Measurements from ENCODE around the gene MAP2K6.

MAP2K6 gene

DNA sequence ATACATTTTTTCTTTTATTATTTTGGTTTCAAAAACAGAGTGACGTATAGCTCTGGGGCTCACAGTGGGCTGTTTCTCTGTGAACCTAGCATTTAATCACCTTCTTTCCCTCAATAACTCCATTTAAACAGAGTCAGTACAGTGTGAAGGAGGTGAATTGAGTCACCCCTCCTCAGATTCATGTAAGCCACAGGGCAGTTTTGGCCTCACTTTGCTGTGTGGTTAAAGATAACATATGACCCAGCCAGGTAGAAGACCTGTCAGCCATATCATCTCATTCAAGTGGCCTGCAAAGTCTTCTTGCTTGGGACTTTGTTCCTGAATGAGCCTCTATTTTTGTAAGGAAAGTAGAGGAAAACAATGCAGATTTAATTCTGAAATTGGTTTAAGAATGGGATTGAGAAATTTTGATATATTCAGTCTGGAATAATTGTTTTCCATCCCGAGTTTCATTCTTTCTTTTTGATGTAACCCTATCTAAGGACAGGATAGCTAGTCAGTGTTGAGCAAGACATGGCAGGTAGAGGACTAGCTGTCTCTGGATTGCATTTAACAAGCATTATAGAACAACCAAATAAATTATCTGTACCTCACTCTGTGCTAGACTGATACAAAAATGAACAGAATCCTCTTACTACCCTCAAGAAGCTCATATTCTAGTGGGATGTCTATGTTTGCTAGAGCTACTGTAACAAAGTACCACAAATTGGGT, 13.1 kb downstream of the MAP2K6 start:
- DNase-seq (ENCODE audit: low read depth, low spot score): no peak

GRCh38 chr17:69428252-69428980, 13.9 kb downstream of the MAP2K6 start:
- DNase-seq (ENCODE audit: low read depth, low spot score): no peak

DNA sequence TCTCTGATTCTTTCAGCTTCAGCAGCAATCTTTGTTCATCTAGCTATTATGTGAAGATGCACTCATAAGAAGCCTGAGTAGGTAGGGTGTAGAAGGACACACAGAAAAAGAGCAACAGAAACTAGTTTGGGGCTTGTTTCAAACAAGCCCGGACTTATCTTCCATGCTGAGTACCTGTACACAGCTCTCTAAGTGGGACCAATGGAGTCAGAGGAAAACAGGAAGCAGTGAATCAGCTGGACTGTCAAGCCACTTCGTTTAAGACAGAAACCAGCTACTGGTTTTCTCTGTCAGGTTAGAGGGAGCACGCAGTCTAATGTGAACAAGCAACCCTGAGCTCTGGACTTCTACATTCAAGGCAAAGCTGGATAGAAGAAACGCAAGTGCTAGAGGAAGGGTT, 16.0 kb downstream of the MAP2K6 start:
- DNase-seq (ENCODE audit: low read depth, low spot score): no peak

GRCh38 chr17:69431835-69432234, 17.3 kb downstream of the MAP2K6 start:
- DNase-seq (ENCODE audit: low read depth, low spot score): no peak

GRCh38 chr17:69433093-69433492, 18.6 kb downstream of the MAP2K6 start:
- no peak for DNase-seq (ENCODE audit: low read depth, low spot score)

- DNase-seq (ENCODE audit: low read depth, low spot score): no peak
These were observed 19.7 kb downstream of the MAP2K6 start for GRCh38 chr17:69434164-69434579.

- DNase-seq (ENCODE audit: low read depth, low spot score): no peak
These were observed 21.6 kb downstream of the MAP2K6 start for GRCh38 chr17:69435971-69436696.

DNA sequence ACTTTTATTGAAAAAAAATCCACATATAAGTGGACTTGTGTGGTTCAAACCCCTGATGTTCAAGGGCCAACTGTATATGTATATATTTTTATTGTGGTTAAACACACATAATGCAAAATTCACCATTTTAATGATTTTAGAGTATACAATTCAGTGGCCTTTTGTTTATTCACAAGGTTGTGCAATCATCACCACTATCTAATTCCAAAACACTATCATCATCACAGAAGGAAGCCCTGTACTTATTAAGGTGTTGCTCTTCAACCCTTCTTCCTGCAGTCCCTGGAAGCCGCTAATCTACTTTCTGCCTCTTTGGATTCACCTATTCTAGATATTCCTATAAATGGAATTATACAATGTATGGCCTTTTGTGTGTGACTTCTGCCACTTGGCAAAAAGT, 23.0 kb downstream of the MAP2K6 start:
- no peak for DNase-seq (ENCODE audit: low read depth, low spot score)

- DNase-seq (ENCODE audit: low read depth, low spot score): no peak
These were observed 24.3 kb downstream of the MAP2K6 start for GRCh38 chr17:69438776-69439175.

DNA sequence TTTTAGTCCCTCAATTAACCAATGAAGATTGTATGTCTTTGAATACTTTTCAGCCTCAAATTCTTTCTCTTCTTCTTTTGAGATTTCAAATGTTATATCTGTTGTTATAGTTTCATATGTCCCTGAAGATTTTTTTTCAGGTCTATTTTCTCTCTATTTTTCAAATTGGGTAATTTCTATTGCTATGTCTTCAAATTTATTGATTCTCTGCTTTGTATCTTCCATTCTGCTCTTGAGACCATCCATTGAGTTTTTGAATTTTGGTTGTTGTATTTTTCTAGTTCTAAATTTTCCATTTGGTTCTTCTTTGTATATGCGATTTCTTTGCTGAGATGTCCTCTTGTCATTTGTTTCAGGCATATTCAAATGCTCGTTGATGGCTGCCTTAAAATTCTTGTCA, 26.7 kb downstream of the MAP2K6 start:
- DNase-seq (ENCODE audit: low read depth, low spot score): no peak

- DNase-seq (ENCODE audit: low read depth, low spot score): no peak
These were observed 28.6 kb downstream of the MAP2K6 start for GRCh38 chr17:69443138-69443537.

- DNase-seq (ENCODE audit: low read depth, low spot score): no peak
These were observed 29.5 kb downstream of the MAP2K6 start for GRCh38 chr17:69444023-69444422.

DNA sequence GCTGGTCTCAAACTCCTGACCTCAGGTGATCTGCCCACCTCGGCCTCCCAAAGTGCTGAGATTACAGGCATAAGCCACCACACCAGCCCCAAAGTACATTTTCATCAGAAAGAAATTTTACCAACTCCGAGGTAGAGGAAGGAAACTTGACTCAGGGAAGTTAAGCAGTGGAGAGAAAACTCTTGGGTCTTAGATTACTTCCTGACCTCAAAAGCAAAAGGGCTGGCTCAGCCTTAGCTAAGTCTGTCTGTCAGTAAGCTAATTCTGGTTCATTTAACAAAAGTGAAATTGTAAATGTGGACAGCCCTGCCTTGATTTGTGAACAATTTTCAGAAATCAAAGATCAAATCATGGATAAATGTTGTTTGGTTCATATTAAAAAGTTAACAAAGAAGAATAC, 30.6 kb downstream of the MAP2K6 start:
- no peak for DNase-seq (ENCODE audit: low read depth, low spot score)

- no peak for DNase-seq (ENCODE audit: low read depth, low spot score)
These were observed 33.2 kb downstream of the MAP2K6 start for GRCh38 chr17:69447726-69448125.

DNA sequence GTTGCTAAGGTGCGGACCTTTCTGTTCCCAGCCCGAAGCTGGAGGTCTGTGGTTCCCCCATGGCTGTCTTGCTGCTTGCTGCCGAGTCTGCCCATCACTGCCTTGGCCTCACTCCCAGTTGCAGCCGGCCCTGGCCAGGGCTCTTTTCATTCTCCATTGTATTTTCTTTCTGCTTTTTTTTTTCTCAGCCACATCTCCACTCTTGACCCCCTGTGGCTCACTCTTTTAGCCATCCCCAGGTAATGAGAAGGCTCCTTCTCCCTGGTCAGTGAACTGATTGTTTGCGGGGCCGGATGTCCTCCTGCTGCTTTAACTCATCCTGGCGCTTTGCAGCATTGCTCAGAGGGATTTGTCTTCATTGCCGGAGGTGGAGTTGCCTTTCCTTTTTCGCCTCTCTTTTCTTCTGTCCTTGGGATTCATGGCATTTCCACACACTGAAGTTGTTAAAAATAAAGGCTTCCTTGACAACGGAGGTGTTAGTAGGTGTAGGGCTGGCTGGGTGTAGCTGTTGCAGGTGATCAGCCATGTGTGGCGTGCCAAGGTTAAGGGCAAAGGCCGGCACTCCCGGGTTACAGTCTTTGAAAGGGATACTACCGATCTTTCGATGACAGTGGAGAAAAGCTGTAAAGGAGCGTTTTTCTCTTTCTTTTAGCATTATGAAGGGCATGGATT, 34.1 kb downstream of the MAP2K6 start:
- peak; percentile 92 for DNase-seq (ENCODE audit: low read depth, low spot score)

GRCh38 chr17:69450131-69450530, 35.6 kb downstream of the MAP2K6 start:
- DNase-seq (ENCODE audit: low read depth, low spot score): no peak

DNA sequence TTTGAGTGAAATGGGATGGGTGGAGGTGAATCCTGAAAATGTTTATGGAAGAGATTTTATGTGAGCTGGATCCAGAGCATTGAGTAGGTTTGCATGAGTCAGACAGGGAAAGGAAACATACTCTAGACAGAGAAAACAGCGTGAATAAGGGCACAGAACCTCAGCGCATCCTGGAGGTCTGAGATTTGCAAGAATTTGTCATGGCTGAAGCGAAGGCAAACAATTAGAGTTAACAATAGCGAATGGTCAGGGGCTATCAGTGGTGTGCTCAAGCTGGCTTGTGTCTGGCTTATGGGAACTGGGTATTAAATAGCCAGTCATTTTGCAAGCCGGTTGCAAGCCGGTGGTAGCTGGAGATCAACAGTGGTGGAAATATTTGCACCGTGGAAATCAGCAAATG, 36.4 kb downstream of the MAP2K6 start:
- no peak for DNase-seq (ENCODE audit: low read depth, low spot score)

GRCh38 chr17:69451416-69452394, 37.2 kb downstream of the MAP2K6 start:
- DNase-seq (ENCODE audit: low read depth, low spot score): no peak

DNA sequence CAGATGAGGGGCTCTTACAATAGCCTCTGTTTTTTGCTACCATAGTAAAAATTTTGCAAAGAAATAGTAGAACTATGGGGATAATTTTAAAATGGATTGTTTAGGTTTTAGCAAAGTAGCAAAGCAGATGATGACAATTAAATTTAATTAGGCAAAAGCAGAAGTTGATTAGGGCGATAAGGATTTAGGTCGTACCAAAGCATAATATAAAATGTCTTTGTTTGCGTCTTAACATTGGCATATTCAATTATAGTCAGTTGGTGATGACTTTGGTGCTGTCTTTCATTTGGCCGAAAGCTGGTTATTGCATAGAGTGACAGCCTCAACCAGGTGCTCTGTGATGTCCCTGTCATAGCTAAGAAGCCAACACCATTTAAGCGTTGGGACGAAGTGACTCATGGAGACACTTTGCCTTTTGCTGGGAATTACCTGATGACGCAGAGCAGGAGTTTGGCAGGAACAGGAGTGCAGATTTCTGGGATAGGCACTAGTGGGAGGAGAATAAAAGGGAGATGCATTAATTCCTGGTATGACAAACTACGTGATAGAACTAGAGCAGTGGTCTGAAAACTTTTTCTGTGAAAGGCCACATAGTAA, 38.3 kb downstream of the MAP2K6 start:
- no peak for DNase-seq (ENCODE audit: low read depth, low spot score)

DNA sequence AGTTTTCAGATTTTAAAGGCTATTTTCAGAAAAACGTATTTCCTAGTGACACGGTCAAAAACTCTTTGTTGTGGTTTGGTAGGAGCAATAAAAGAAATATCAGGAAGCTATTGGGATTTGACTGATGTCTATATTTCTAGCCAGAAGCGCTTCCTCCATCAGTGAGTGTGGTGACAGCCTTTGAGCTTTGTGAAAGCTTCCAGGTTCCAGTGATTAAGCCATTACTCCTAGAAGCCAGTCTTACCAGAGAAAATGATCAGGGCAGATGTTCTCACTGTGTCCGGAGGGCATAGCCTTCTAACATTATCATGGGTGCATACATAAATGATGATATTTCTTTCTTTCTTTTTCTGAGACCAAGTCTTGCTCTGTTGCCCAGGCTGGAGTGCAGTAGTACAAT, 39.6 kb downstream of the MAP2K6 start:
- DNase-seq (ENCODE audit: low read depth, low spot score): no peak

DNA sequence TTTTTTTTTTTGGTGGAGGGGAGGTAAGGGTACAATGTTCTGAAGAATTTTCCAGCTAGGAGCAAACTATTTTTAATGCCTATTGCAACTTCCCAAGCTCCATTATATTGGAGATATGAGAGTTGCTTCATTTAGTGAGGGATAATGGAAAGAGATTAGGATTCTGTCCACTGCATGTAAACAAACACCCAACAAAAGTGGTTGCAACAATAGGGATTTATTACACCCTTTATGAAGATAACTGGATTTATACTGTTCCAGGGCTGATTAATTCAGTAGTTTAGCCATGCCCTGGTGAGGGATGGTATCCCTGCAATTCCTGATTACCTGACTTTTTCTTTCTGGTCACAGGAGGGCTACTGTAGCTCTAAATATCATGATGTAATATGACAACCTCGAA, 40.5 kb downstream of the MAP2K6 start:
- no peak for DNase-seq (ENCODE audit: low read depth, low spot score)
